ENCODE measurements around the gene SNTA1.

The SNTA1 gene

DNA sequence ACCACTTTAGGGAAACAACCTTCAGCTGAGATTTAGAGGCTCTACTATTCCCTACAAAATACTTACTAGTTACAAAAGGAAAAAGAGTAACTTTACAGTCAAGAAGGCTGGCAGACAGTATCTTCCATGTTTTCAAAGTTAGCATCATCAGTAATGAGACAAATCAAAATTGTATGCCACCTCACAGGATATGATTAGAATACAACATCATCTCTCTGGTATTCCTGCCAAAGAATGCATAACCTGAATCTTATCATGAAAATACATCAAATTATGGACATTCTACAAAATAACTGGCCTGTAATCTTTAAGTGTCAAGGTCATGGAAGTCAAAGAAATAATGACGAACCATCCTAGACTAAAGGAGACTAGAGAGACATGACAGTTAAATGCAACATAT lies 80.7 kb downstream of the SNTA1 start:
- no peaks in the 10 kb centered on the region for H3K27me3 ChIP-seq (replicated peaks; ENCODE audit: control insufficient read depth, insufficient read depth, low read length, poor library complexity, severe bottlenecking)
- H3K9me3 ChIP-seq (ENCODE audit: control insufficient read depth, low read length), result no peaks in the 10 kb centered on the region
- no peak for DNase-seq
- H3K27ac ChIP-seq (ENCODE audit: insufficient read depth, low read length, poor library complexity, severe bottlenecking), result no peak overlapping the region
- no peaks in the 10 kb centered on the region for H3K4me1 ChIP-seq (ENCODE audit: control insufficient read depth, insufficient read depth, low read length, poor library complexity, severe bottlenecking)
- H3K36me3 ChIP-seq (ENCODE audit: control insufficient read depth, insufficient read depth, low read length), result peaks cover 76% of the 10 kb centered on the region
- H3K4me3 ChIP-seq (ENCODE audit: insufficient read depth, low read depth, low read length, poor library complexity, severe bottlenecking), result no peak overlapping the region

- peaks cover 49% of the 10 kb centered on the region for H3K36me3 ChIP-seq (ENCODE audit: control insufficient read depth, insufficient read depth, low read length)
Measured at GRCh38 chr20:33359399-33360261, 83.9 kb downstream of the SNTA1 start.

More at GRCh38 chr20:33359399-33360261, 83.9 kb downstream of the SNTA1 start:
- H3K27me3 ChIP-seq (replicated peaks; ENCODE audit: control insufficient read depth, insufficient read depth, low read length, poor library complexity, severe bottlenecking), result no peaks in the 10 kb centered on the region
- H3K4me3 ChIP-seq (ENCODE audit: insufficient read depth, low read depth, low read length, poor library complexity, severe bottlenecking), result no peak overlapping the region
- H3K4me1 ChIP-seq (ENCODE audit: control insufficient read depth, insufficient read depth, low read length, poor library complexity, severe bottlenecking), result no peaks in the 10 kb centered on the region
- H3K9me3 ChIP-seq (ENCODE audit: control insufficient read depth, low read length), result no peaks in the 10 kb centered on the region
- no peak overlapping the region for H3K27ac ChIP-seq (ENCODE audit: insufficient read depth, low read length, poor library complexity, severe bottlenecking)
- DNase-seq, result no peak

Measured in effector memory CD4-positive, alpha-beta T cell (primary cell).